ENCODE data around the gene MFAP4. TPM values are rescaled to one million over a fixed set of nuclear protein-coding genes. Genes with fewer than 3 reads are reported as not detected.

Gene MFAP4
- total RNA-seq, 1 experiment from 2014 or later, result not detected

GRCh38 chr17:19341641-19342610 lies 45.1 kb downstream of the MFAP4 start:
- peak in 1 of 2 experiments; percentile 29 for DNase-seq
- POLR2A ChIA-PET, result no interaction called here
- no peaks in the 10 kb centered on the region for H3K27me3 ChIP-seq (replicated peaks; ENCODE audit: control insufficient read depth, insufficient read depth, low read length)
- no TSS peak for BruUV-seq (replicated peaks)
- intact Hi-C loops (cut with micrococcal nuclease; ENCODE audit: unreplicated experiment), result no loop called here
- H3K36me3 Mint-ChIP-seq (ENCODE audit: insufficient read depth, unreplicated experiment), result peaks cover 18% of the 10 kb centered on the region
- TF ChIP-seq CTCF (IDR thresholded peaks at IDR 0.05; ENCODE audit: insufficient read depth in 1 of 2, low read depth in 1 of 2, low read length in 1 of 2, severe bottlenecking in 1 of 2, unreplicated experiment in 1 of 2), result no peak
- H3K4me3 Mint-ChIP-seq (ENCODE audit: unreplicated experiment), result no peak overlapping the region
- no peaks in the 10 kb centered on the region for H3K9me3 ChIP-seq
- H3K4me1 Mint-ChIP-seq (ENCODE audit: low read depth, unreplicated experiment), result peaks cover 23% of the 10 kb centered on the region
- H3K27ac Mint-ChIP-seq (ENCODE audit: unreplicated experiment), result peak overlapping the region; percentile 11
- H3K4me1 ChIP-seq, result peaks cover 43% of the 10 kb centered on the region
- CTCF ChIA-PET, result no interaction called here
- no peaks in the 10 kb centered on the region for H3K9me3 Mint-ChIP-seq (ENCODE audit: unreplicated experiment)
- H3K4me3 ChIP-seq (ENCODE audit: low read depth, low read length), result no peak overlapping the region
- no peaks in the 10 kb centered on the region for H3K36me3 ChIP-seq (ENCODE audit: control insufficient read depth, insufficient read depth, low read length)
- no peaks in the 10 kb centered on the region for H3K27me3 Mint-ChIP-seq (ENCODE audit: insufficient read depth, unreplicated experiment)

- intact Hi-C loops (cut with micrococcal nuclease; ENCODE audit: unreplicated experiment), result no loop called here
- Mint-ChIP-seq H3K4me1 (ENCODE audit: low read depth, unreplicated experiment) (peaks cover 19% of the 10 kb centered on the region), H3K27me3 (ENCODE audit: insufficient read depth, unreplicated experiment) (no peaks in the 10 kb centered on the region), H3K9me3 (ENCODE audit: unreplicated experiment) (no peaks in the 10 kb centered on the region), H3K4me3 (ENCODE audit: unreplicated experiment) (no peak overlapping the region), H3K36me3 (ENCODE audit: insufficient read depth, unreplicated experiment) (peaks cover 18% of the 10 kb centered on the region), H3K27ac (ENCODE audit: unreplicated experiment) (peak overlapping the region; percentile 11)
- peak in 1 of 2 experiments; percentile 19 for DNase-seq
- no TSS peak for BruUV-seq (replicated peaks)
- no peak overlapping the region for H3K4me3 ChIP-seq (ENCODE audit: low read depth, low read length)
- ChIA-PET CTCF (no interaction called here), POLR2A (no interaction called here)
- no peaks in the 10 kb centered on the region for H3K36me3 ChIP-seq (ENCODE audit: control insufficient read depth, insufficient read depth, low read length)
- no peaks in the 10 kb centered on the region for H3K27me3 ChIP-seq (replicated peaks; ENCODE audit: control insufficient read depth, insufficient read depth, low read length)
- no peak for TF ChIP-seq CTCF (IDR thresholded peaks at IDR 0.05; ENCODE audit: insufficient read depth in 1 of 2, low read depth in 1 of 2, low read length in 1 of 2, severe bottlenecking in 1 of 2, unreplicated experiment in 1 of 2)
- no peaks in the 10 kb centered on the region for H3K9me3 ChIP-seq
- peaks cover 40% of the 10 kb centered on the region for H3K4me1 ChIP-seq
These were observed 45.8 kb downstream of the MFAP4 start for GRCh38 chr17:19341211-19341631.

- no peak overlapping the region for H3K27ac Mint-ChIP-seq (ENCODE audit: unreplicated experiment)
- CTCF ChIA-PET, result no interaction called here
- no peak overlapping the region for H3K4me3 Mint-ChIP-seq (ENCODE audit: unreplicated experiment)
These were observed 47.6 kb downstream of the MFAP4 start for GRCh38 chr17:19339341-19339815.

More at GRCh38 chr17:19339341-19339815, 47.6 kb downstream of the MFAP4 start:
- POLR2A ChIA-PET, result interaction anchor here (0.5 kb wide), 1 partner anchor 26 kb away, joined by 3 read pairs; no protein-coding TSS in a partner anchor
- no peak overlapping the region for H3K4me3 ChIP-seq (ENCODE audit: low read depth, low read length)
- Mint-ChIP-seq H3K9me3 (ENCODE audit: unreplicated experiment) (no peaks in the 10 kb centered on the region), H3K36me3 (ENCODE audit: insufficient read depth, unreplicated experiment) (peaks cover 18% of the 10 kb centered on the region), H3K27me3 (ENCODE audit: insufficient read depth, unreplicated experiment) (no peaks in the 10 kb centered on the region), H3K4me1 (ENCODE audit: low read depth, unreplicated experiment) (peaks cover 19% of the 10 kb centered on the region)
- DNase-seq, result peak in 1 of 2 experiments; percentile 1
- H3K4me1 ChIP-seq, result peaks cover 28% of the 10 kb centered on the region
- TF ChIP-seq CTCF (IDR thresholded peaks at IDR 0.05; ENCODE audit: insufficient read depth in 1 of 2, low read depth in 1 of 2, low read length in 1 of 2, severe bottlenecking in 1 of 2, unreplicated experiment in 1 of 2), result no peak
- no peaks in the 10 kb centered on the region for H3K9me3 ChIP-seq
- intact Hi-C loops (cut with micrococcal nuclease; ENCODE audit: unreplicated experiment), result no loop called here
- H3K36me3 ChIP-seq (ENCODE audit: control insufficient read depth, insufficient read depth, low read length), result no peaks in the 10 kb centered on the region
- no TSS peak for BruUV-seq (replicated peaks)
- H3K27me3 ChIP-seq (replicated peaks; ENCODE audit: control insufficient read depth, insufficient read depth, low read length), result no peaks in the 10 kb centered on the region
